ENCODE data around the gene SUCLG2.

DNA sequence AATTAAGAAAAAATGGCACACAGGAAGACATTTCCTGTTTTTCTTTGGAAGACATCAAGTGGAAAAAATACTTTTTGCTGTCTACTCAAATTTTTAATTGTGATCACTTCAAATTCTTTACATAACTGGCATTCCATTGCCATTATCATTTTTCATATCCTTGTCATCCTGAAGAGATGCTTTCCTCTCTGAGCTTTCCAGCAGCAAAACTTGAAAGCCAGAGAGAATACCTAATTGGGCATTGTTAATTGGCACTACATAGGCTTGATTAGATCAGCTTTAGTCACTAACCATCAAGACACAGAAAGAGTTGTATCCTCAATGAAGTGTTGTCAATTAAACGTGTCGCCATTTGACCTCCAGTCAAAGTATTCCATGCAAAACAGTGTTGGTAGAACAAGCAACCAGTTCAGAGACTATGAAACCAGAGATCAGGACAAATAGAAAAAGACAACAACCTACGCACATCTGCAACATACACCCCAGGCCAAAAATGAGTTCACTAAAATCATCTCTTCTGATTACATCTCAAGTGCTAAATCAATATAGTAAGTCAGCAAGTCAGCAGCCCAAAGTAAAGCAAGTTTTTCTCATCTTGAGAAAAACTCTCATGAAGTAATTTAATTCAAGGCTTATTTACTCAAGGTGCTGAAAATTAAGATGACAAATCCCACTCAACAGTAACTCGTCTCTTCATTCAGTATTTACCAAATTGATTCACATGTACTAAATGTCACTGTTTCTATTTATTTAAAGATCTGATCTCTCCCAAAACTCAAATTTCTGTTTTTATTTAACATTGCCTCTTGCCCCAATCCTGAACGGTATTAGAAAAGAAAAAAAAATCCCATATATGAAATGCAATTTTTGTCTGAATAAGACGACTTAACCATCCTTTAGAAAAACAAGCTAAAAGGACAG is 123.0 kb downstream of the SUCLG2 start:
- TF ChIP-seq EZH2 (IDR thresholded peaks at IDR 0.05; ENCODE audit: insufficient read depth, low read length): no peak
- TF ChIP-seq, protein P1, sequence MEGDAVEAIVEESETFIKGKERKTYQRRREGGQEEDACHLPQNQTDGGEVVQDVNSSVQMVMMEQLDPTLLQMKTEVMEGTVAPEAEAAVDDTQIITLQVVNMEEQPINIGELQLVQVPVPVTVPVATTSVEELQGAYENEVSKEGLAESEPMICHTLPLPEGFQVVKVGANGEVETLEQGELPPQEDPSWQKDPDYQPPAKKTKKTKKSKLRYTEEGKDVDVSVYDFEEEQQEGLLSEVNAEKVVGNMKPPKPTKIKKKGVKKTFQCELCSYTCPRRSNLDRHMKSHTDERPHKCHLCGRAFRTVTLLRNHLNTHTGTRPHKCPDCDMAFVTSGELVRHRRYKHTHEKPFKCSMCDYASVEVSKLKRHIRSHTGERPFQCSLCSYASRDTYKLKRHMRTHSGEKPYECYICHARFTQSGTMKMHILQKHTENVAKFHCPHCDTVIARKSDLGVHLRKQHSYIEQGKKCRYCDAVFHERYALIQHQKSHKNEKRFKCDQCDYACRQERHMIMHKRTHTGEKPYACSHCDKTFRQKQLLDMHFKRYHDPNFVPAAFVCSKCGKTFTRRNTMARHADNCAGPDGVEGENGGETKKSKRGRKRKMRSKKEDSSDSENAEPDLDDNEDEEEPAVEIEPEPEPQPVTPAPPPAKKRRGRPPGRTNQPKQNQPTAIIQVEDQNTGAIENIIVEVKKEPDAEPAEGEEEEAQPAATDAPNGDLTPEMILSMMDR (IDR thresholded peaks at IDR 0.05; ENCODE audit: insufficient read depth, low read depth, low read length): no peak
